Measurements from ENCODE around the gene ROBO3.

The ROBO3 gene

GRCh38 chr11:124876818-124877630 lies 11.8 kb downstream of the ROBO3 start:
- DNase-seq (ENCODE audit: low spot score): no peak

- no peak for DNase-seq (ENCODE audit: low spot score)
Measured at GRCh38 chr11:124877631-124877909, 12.3 kb downstream of the ROBO3 start.

- DNase-seq (ENCODE audit: low spot score): no peak
Measured at GRCh38 chr11:124877910-124878758, 12.9 kb downstream of the ROBO3 start.

- no peak for DNase-seq (ENCODE audit: low spot score)
Measured at GRCh38 chr11:124878759-124879492, 13.7 kb downstream of the ROBO3 start.

GRCh38 chr11:124879493-124880289 lies 14.5 kb downstream of the ROBO3 start:
- no peak for DNase-seq (ENCODE audit: low spot score)

GRCh38 chr11:124880290-124880611 lies 15.0 kb downstream of the ROBO3 start:
- DNase-seq (ENCODE audit: low spot score): no peak

- no peak for DNase-seq (ENCODE audit: low spot score)
Measured at GRCh38 chr11:124880958-124881357, 15.7 kb downstream of the ROBO3 start.

- no peak for DNase-seq (ENCODE audit: low spot score)
Measured at GRCh38 chr11:124882339-124883071, 17.3 kb downstream of the ROBO3 start.

- no peak for DNase-seq (ENCODE audit: low spot score)
Measured at GRCh38 chr11:124884340-124884739, 19.1 kb downstream of the ROBO3 start.

GRCh38 chr11:124884869-124885479 lies 19.7 kb downstream of the ROBO3 start:
- no peak for DNase-seq (ENCODE audit: low spot score)

GRCh38 chr11:124886476-124886875 lies 21.2 kb downstream of the ROBO3 start:
- DNase-seq (ENCODE audit: low spot score): no peak

- DNase-seq (ENCODE audit: low spot score): no peak
Measured at GRCh38 chr11:124886978-124887666, 21.9 kb downstream of the ROBO3 start.

GRCh38 chr11:124887667-124888013 lies 22.4 kb downstream of the ROBO3 start:
- DNase-seq (ENCODE audit: low spot score): no peak

- DNase-seq (ENCODE audit: low spot score): no peak
Measured at GRCh38 chr11:124889191-124890091, 24.2 kb downstream of the ROBO3 start.

- no peak for DNase-seq (ENCODE audit: low spot score)
Measured at GRCh38 chr11:124890151-124890550, 24.9 kb downstream of the ROBO3 start.

- no peak for DNase-seq (ENCODE audit: low spot score)
Measured at GRCh38 chr11:124890683-124891372, 25.6 kb downstream of the ROBO3 start.

GRCh38 chr11:124891373-124891861 lies 26.2 kb downstream of the ROBO3 start:
- no peak for DNase-seq (ENCODE audit: low spot score)

- DNase-seq (ENCODE audit: low spot score): no peak
Measured at GRCh38 chr11:124892146-124892545, 26.9 kb downstream of the ROBO3 start.
